Calu3 (cell line): ENCODE data around the gene CST2. TPM values are rescaled to one million over a fixed set of nuclear protein-coding genes. Genes with fewer than 3 reads are reported as not detected.
"Not testable (repeated sequence)": the region's sequence is repeated elsewhere in the genome, so short reads cannot be mapped to it uniquely, and the experiment has no call there.

Experiments
- BruUV-seq: library from RNA; stranded (reverse); fragments of 400-500 nt; replicated peaks from 2 replicates; lab custom pipeline; 2021; lab: Mats Ljungman, UMichigan
- CTCF ChIA-PET: fragments of 300-600 bp; sonication (Branson Sonifier 250); formaldehyde crosslinking; loops from one replicate; lab custom pipeline; 2022; ENCODE audit warnings: antibody characterized with exemption; lab: Charles Lee
- DNase-seq: peaks from one replicate; pipeline ENCODE4 v3.0.0; 2022
- H3K27ac Mint-ChIP-seq: one replicate; pipeline ENCODE4 v1.8.0; 2022; ENCODE audit warnings: mixed read lengths; ENCODE audit not compliant: unreplicated experiment
- H3K27me3 Mint-ChIP-seq: one replicate; pipeline ENCODE4 v1.8.0; 2022; ENCODE audit warnings: mixed read lengths; ENCODE audit not compliant: unreplicated experiment
- H3K36me3 Mint-ChIP-seq: one replicate; pipeline ENCODE4 v1.8.0; 2022; ENCODE audit warnings: mild to moderate bottlenecking, moderate library complexity, mixed read lengths; ENCODE audit not compliant: insufficient read depth, unreplicated experiment
- H3K4me1 Mint-ChIP-seq: one replicate; pipeline ENCODE4 v1.8.0; 2022; ENCODE audit warnings: mild to moderate bottlenecking, low read depth, mixed read lengths; ENCODE audit not compliant: unreplicated experiment
- H3K4me3 Mint-ChIP-seq: one replicate; pipeline ENCODE4 v1.8.0; 2022; ENCODE audit warnings: mild to moderate bottlenecking, low read depth, moderate library complexity, mixed read lengths; ENCODE audit not compliant: unreplicated experiment
- H3K9me3 Mint-ChIP-seq: one replicate; pipeline ENCODE4 v1.8.0; 2022; ENCODE audit warnings: low read depth, mixed read lengths; ENCODE audit not compliant: unreplicated experiment
- intact Hi-C: fragments of 100-400 bp; cut with micrococcal nuclease; formaldehyde crosslinking; loops from one replicate; pipeline ENCODE4 v1.10.0; 2022; ENCODE audit not compliant: unreplicated experiment
- total RNA-seq: library from RNA; stranded (reverse); gene quantifications from 2 replicates; pipeline ENCODE4 v1.2.3, GENCODE V29; 2022
- TF ChIP-seq, protein P1 (sequence below): fragments of 200-600 bp; IDR thresholded peaks from one replicate; pipeline ENCODE4 v1.8.0; 2022; ENCODE audit warnings: antibody characterized with exemption; ENCODE audit not compliant: unreplicated experiment

Gene CST2
- total RNA-seq, 1 experiment from 2014 or later = not detected

DNA sequence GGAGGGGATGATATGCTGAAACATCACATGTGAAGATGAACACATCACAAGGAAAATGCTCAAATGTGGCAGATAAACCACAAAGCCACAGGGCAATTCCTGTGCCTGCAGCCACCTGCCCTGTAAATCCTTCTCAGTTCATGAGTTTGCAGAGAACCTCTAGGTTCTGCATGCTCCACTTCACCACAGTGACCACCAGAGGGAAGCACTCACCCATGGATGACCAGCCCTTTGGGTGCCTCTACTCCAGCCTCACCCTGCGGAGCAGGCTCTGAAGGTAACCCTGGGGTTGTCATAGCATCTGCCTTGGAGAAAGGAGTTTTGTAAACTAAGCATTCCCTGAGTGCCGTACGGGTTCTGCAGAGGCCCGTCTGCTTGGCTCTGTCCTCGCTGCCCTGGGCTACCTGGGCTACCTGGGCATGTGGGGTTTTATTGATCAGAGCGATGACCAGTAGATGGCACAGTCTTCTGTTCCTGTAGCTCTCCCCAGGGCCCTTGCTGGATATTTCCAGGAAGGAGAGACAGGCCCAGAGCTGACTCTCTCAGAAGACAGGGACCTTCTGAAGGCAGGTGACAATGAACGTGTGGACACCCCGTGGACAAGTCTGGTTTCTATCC lies 44.1 kb downstream of the CST2 start:
- H3K27me3 Mint-ChIP-seq = no peaks in the 10 kb centered on the region
- H3K4me1 Mint-ChIP-seq = no peaks in the 10 kb centered on the region
- no peak overlapping the region for H3K27ac Mint-ChIP-seq
- no peaks in the 10 kb centered on the region for H3K36me3 Mint-ChIP-seq
- H3K9me3 Mint-ChIP-seq = no peaks in the 10 kb centered on the region
- CTCF ChIA-PET = no interaction called here
- TF ChIP-seq, protein P1, sequence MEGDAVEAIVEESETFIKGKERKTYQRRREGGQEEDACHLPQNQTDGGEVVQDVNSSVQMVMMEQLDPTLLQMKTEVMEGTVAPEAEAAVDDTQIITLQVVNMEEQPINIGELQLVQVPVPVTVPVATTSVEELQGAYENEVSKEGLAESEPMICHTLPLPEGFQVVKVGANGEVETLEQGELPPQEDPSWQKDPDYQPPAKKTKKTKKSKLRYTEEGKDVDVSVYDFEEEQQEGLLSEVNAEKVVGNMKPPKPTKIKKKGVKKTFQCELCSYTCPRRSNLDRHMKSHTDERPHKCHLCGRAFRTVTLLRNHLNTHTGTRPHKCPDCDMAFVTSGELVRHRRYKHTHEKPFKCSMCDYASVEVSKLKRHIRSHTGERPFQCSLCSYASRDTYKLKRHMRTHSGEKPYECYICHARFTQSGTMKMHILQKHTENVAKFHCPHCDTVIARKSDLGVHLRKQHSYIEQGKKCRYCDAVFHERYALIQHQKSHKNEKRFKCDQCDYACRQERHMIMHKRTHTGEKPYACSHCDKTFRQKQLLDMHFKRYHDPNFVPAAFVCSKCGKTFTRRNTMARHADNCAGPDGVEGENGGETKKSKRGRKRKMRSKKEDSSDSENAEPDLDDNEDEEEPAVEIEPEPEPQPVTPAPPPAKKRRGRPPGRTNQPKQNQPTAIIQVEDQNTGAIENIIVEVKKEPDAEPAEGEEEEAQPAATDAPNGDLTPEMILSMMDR = no peak
- DNase-seq = peak; percentile 23
- no peak overlapping the region for H3K4me3 Mint-ChIP-seq
- intact Hi-C loops = no loop called here
- no TSS peak for BruUV-seq

DNA sequence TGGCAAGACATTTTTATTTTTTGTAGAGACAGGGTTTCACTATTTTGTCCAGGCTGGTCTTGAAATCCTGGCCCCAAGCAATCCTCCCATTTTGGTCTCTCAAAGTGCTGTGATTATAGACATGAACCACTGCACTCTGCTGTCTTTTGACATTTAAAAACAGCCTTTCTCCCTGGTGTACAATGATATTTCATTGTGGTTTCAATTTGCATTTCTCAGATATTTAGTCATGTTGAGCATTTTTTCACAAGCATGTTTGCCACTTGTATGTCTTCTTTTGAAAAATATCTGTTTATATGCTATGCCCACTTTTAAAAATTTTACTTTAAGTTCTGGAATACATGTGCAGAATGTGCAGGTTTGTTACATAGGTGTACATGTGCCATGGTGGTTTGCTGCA lies 47.9 kb downstream of the CST2 start:
- H3K4me3 Mint-ChIP-seq, DNase-seq, intact Hi-C loops, H3K27me3 Mint-ChIP-seq, BruUV-seq, H3K9me3 Mint-ChIP-seq, CTCF ChIA-PET, H3K4me1 Mint-ChIP-seq, H3K27ac Mint-ChIP-seq, H3K36me3 Mint-ChIP-seq: not testable (repeated sequence)

DNA sequence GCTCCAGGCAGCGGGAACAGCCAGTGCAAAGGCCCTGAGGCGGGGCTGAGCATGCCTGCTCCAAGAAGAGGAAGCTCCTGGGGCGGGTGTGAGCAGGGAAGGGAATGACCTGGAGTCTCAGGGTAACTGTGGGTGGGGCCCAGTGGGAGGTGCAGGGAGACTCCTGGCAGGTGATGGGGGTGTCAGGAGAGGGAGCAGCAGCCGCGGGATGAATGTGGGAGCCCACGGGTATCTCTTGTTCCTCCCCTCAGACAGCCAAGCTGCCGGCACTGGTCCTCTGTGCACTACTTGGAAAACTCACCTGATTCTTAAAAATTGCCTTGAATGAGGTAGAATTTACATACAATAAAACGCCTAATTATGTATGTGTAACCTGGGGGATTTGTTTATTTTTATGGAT lies 49.1 kb downstream of the CST2 start:
- H3K4me1 Mint-ChIP-seq, BruUV-seq, H3K36me3 Mint-ChIP-seq, intact Hi-C loops, H3K27ac Mint-ChIP-seq, H3K4me3 Mint-ChIP-seq, CTCF ChIA-PET, DNase-seq, H3K9me3 Mint-ChIP-seq: not testable (repeated sequence)
- H3K27me3 Mint-ChIP-seq = peaks cover 22% of the 10 kb centered on the region

DNA sequence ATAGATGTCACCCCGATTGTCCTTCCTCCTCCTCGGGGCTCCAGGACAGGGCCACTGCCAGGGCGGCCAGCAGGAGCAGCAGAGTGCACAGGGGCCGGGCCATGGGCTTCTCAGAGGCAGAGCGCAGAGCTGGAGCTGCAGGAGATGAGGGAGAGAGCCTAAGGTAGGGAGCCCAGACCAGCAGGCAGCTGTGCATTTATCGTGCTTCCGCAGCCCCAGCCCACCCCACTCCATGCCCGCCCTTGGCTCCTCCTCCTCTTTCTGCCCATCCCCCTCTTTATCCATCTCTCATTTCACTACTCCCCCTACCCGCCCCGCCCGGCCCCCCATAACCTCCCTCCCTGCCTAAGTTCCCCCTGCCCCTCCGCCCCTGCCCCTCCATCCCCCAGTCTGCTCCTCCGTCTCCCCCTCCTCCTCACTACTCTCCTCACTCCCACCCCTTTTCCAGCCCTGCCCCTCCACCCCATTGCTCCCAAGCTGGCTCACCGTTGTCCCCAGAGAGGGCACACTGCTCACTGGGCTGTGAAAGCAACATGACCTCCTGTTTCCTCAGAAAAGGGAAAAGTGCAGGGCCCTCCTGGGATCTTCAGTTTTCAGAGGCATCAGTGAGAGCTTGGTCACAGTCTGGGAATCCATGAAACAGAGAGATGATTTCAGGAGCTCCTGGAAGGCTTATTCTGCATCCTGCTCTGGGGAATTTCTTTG lies 50.3 kb downstream of the CST2 start:
- CTCF ChIA-PET = no interaction called here
- Mint-ChIP-seq H3K4me1 (no peaks in the 10 kb centered on the region), H3K4me3 (no peak overlapping the region), H3K36me3 (no peaks in the 10 kb centered on the region), H3K27ac (no peak overlapping the region), H3K9me3 (no peaks in the 10 kb centered on the region), H3K27me3 (peaks cover 26% of the 10 kb centered on the region)
- DNase-seq = no peak
- intact Hi-C loops = no loop called here
- BruUV-seq = no TSS peak
- TF ChIP-seq, protein P1 = no peak

DNA sequence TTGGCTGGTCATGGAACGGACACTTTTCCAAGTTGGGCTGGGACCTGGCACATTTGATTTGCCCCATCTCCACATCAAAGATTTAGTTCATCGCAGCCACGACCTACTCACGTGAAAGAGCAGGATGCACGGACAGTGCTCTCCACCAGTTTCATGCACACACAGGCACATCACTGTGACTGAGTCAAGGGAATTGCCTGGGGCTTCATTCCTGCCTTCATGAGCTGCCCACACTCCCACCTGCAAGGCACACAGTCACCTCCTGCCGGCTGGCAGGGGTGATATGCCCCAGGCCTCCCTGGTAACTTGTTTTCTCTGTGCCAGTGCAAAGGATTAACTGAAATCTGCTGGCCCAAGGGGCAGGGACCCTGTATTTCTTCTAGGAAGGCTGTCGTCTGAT lies 52.4 kb downstream of the CST2 start:
- Mint-ChIP-seq H3K27ac (no peak overlapping the region), H3K9me3 (no peaks in the 10 kb centered on the region), H3K4me3 (no peak overlapping the region), H3K27me3 (peaks cover 26% of the 10 kb centered on the region), H3K36me3 (no peaks in the 10 kb centered on the region), H3K4me1 (no peaks in the 10 kb centered on the region)
- CTCF ChIA-PET = no interaction called here
- BruUV-seq = no TSS peak
- DNase-seq = no peak
- TF ChIP-seq, protein P1 = no peak
- intact Hi-C loops = no loop called here

Other genes with a start within 250 kb of the CST2 start
- not detected in 2 replicates for gene CST9, start 220.8 kb downstream of the CST2 start, total RNA-seq
- gene CST3, start 188.8 kb downstream of the CST2 start, total RNA-seq = 95.7 and 107 TPM in 2 replicates
- not detected in 2 replicates for gene CST4, start 137.7 kb downstream of the CST2 start, total RNA-seq
- 0.69 and 1.2 TPM in 2 replicates for gene CST1, start 75.8 kb downstream of the CST2 start, total RNA-seq
- not detected in 2 replicates for gene CST5, start 53.0 kb upstream of the CST2 start, total RNA-seq
- not detected in 2 replicates for gene GGTLC1, start 162.1 kb upstream of the CST2 start, total RNA-seq